IPS-15b (cell line): ENCODE data around the gene KCNH2.

Source experiments
- H3K27me3 ChIP-seq: one replicate; pipeline ENCODE4 v1.6.1; 2013; ENCODE audit warnings: low read length; ENCODE audit not compliant: control insufficient read depth, insufficient read depth
- H3K36me3 ChIP-seq: one replicate; pipeline ENCODE4 v1.6.1; 2013; ENCODE audit warnings: low read length; ENCODE audit not compliant: control insufficient read depth, insufficient read depth
- H3K4me1 ChIP-seq: one replicate; pipeline ENCODE4 v1.6.1; 2013; ENCODE audit warnings: mild to moderate bottlenecking, low read length; ENCODE audit not compliant: control insufficient read depth, insufficient read depth
- H3K4me3 ChIP-seq: one replicate; pipeline ENCODE4 v1.5.1; 2013; ENCODE audit warnings: low read depth, low read length
- H3K9ac ChIP-seq: one replicate; pipeline ENCODE4 v1.6.1; 2013; ENCODE audit warnings: low read depth, mild to moderate bottlenecking, low read length
- H3K9me3 ChIP-seq: one replicate; pipeline ENCODE4 v1.6.1; 2013; ENCODE audit warnings: mild to moderate bottlenecking, low read length; ENCODE audit not compliant: control insufficient read depth, insufficient read depth

Gene KCNH2

DNA sequence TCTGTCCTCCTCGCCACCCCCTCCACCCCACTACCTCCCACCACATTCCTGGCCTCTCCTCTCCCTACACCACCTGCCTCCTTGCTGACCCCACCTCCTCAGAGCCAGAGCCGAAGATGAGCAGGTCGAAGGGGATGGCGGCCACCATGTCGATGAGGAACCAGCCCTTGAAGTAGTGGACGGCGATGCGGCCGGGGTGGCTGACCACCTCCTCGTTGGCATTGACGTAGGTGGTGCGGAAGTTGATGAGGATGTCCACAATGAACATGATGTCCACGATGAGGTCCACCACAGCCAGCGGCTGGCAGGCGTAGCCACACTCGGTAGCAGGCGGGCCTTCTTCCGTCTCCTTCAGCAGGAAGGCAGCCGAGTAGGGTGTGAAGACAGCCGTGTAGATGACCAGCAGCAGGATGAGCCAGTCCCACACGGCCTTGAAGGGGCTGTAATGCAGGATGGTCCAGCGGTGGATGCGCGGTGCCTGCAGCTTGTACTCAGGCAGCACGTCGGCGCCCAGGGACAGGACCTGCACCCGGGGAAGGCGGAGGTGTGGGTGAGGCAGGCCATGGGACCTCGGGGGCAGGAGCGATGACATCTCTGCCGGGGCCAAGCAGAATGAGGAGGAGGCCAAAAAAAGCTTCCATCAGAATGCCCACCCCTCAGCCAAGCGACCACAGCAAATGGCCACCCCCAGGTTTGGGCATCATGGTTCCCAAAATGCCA is 25.6 kb downstream of the KCNH2 start:
- Histone ChIP-seq H3K4me1 (peaks cover 7% of the 10 kb centered on the region), H3K27me3 (peaks cover 8% of the 10 kb centered on the region), H3K4me3 (no peak overlapping the region), H3K9ac (no peak overlapping the region), H3K9me3 (no peaks in the 10 kb centered on the region), H3K36me3 (no peaks in the 10 kb centered on the region)

DNA sequence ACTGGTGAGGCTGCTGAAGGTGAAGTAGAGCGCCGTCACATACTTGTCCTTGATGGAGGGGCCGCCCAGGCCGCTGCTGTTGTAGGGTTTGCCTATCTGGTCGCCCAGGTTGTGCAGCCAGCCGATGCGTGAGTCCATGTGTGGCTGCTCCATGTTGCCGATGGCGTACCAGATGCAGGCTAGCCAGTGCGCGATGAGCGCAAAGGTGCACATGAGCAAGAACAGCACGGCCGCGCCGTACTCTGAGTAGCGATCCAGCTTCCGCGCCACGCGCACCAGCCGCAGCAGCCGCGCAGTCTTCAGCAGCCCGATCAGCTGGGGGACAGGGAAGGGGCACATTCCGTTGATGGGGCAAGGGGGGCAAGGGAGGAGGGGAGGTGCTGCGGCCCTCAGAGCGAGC is 26.6 kb downstream of the KCNH2 start:
- peaks cover 8% of the 10 kb centered on the region for H3K27me3 ChIP-seq
- H3K4me1 ChIP-seq, result peaks cover 7% of the 10 kb centered on the region
- no peaks in the 10 kb centered on the region for H3K36me3 ChIP-seq
- no peaks in the 10 kb centered on the region for H3K9me3 ChIP-seq
- H3K9ac ChIP-seq, result no peak overlapping the region
- H3K4me3 ChIP-seq, result no peak overlapping the region

DNA sequence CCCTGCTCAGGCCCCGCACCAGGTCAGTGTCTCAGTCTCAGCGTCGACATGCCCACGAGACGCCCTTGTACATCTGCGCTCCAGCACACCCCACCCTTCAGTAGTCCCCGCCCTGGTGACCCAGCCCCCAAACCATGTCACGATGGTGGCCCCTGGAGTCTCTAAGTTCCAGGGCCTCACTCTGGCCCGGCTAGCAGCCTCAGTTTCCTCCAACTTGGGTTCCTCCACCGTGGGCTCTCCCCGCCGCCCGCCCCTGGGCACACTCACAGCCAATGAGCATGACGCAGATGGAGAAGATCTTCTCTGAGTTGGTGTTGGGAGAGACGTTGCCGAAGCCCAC is 27.0 kb downstream of the KCNH2 start:
- Histone ChIP-seq H3K9ac (no peak overlapping the region), H3K4me3 (no peak overlapping the region), H3K27me3 (peaks cover 8% of the 10 kb centered on the region), H3K4me1 (peaks cover 7% of the 10 kb centered on the region), H3K9me3 (no peaks in the 10 kb centered on the region), H3K36me3 (no peaks in the 10 kb centered on the region)

DNA sequence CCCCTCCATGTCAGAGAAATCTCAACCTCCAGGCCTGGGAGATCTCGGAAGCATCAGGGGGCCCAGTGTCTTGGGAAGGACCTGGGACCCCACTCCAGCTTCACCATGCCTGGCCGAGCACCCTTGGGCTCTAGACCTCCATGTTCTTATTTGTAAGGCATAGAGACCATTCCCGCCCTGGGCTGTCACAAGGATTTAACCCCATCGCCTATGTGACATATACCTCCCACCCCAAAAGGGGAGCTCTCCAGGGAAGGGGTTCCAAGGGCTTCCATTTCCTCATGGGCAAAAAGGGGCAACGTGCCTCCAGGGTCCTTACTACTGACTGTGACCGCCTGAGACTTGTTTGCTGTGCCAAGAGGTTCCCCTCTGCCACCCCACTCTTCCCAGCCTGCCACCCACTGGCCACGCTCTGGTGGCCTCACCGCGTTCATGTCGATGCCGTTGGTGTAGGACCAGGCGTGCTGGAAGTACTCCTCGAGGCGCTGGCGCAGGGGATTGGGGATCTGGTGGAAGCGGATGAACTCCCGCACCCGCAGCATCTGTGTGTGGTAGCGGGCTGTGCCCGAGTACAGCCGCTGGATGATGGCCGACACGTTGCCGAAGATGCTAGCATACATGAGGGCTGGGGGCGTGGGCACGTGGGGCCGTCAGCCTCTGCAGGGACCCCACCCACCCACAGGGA is 27.5 kb downstream of the KCNH2 start:
- H3K4me3 ChIP-seq, result no peak overlapping the region
- H3K27me3 ChIP-seq, result peaks cover 8% of the 10 kb centered on the region
- no peaks in the 10 kb centered on the region for H3K36me3 ChIP-seq
- no peaks in the 10 kb centered on the region for H3K9me3 ChIP-seq
- no peak overlapping the region for H3K9ac ChIP-seq
- peaks cover 7% of the 10 kb centered on the region for H3K4me1 ChIP-seq

DNA sequence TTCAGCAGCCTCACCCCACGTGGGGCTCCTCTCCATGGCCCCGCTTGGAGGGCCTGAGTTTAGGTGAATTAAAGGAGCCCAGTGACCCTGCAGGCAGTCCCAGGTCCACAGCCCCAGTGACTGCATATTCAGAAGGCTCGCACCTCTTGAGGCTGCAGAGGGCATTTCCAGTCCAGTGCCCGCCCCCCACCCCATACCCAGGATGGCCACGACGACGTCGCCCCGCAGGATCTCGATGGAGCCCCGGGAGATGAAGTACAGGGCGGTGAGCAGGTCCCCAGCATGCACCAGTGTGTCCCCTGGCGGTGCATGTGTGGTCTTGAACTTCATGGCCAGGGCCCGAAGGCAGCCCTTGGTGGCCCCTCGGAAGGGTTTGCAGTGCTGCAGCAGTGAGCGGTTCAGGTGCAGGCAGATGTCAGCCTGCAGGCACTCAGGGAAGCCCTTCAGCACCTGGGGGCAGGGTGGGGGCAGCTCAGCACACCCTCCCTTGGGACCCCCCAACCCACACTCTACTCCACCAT is 28.1 kb downstream of the KCNH2 start:
- Histone ChIP-seq H3K9ac (no peak overlapping the region), H3K4me1 (peaks cover 7% of the 10 kb centered on the region)

DNA sequence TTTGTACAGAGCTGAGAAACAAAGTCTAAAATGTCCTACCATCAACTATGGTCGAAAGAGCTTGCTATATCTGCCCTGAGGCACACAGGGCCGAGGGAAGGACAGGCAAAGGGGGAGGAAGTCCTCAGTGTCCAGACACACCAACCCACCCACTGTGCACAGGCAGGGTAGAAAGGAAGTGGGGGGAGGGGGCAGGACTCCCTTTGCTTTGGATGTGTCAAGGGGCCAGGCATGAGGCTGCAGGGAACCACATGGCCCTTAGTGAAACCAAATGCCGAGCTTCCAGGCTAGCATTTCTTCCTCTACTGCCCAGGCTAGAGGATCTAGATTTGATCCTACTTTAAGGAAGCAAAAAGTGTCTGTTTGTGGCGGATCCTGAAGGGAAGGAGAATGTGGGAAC is 28.6 kb downstream of the KCNH2 start:
- Histone ChIP-seq H3K9ac (no peak overlapping the region), H3K4me1 (peaks cover 7% of the 10 kb centered on the region), H3K4me3 (no peak overlapping the region), H3K27me3 (peaks cover 8% of the 10 kb centered on the region), H3K9me3 (no peaks in the 10 kb centered on the region), H3K36me3 (no peaks in the 10 kb centered on the region)

More for the DNA sequence above, 28.1 kb downstream of the KCNH2 start:
- Histone ChIP-seq H3K9me3 (no peaks in the 10 kb centered on the region), H3K27me3 (peaks cover 8% of the 10 kb centered on the region), H3K36me3 (no peaks in the 10 kb centered on the region), H3K4me3 (no peak overlapping the region)

DNA sequence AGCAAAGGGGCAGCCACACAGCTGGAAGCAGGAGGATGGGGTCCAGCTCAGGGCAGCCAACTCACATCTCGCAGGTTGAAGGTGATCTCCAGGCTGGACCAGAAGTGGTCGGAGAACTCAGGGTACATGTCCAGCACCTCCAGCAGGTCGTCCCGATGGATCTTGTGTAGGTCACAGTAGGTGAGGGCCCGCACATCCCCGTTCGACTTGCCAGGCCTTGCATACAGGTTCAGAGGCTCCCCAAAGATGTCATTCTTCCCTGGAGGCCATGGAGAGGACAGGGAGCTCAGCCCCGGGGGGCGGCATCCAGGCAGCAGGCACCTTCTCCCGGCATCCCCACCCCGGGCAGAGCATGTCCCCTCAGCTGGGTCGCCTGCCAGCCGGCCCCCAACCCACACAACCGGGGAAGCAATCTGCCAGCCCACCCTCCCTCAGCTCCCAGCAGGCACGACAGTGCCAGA is 29.3 kb downstream of the KCNH2 start:
- no peak overlapping the region for H3K9ac ChIP-seq
- H3K27me3 ChIP-seq, result peaks cover 8% of the 10 kb centered on the region
- H3K9me3 ChIP-seq, result no peaks in the 10 kb centered on the region
- no peaks in the 10 kb centered on the region for H3K36me3 ChIP-seq
- H3K4me1 ChIP-seq, result peaks cover 7% of the 10 kb centered on the region
- H3K4me3 ChIP-seq, result no peak overlapping the region

DNA sequence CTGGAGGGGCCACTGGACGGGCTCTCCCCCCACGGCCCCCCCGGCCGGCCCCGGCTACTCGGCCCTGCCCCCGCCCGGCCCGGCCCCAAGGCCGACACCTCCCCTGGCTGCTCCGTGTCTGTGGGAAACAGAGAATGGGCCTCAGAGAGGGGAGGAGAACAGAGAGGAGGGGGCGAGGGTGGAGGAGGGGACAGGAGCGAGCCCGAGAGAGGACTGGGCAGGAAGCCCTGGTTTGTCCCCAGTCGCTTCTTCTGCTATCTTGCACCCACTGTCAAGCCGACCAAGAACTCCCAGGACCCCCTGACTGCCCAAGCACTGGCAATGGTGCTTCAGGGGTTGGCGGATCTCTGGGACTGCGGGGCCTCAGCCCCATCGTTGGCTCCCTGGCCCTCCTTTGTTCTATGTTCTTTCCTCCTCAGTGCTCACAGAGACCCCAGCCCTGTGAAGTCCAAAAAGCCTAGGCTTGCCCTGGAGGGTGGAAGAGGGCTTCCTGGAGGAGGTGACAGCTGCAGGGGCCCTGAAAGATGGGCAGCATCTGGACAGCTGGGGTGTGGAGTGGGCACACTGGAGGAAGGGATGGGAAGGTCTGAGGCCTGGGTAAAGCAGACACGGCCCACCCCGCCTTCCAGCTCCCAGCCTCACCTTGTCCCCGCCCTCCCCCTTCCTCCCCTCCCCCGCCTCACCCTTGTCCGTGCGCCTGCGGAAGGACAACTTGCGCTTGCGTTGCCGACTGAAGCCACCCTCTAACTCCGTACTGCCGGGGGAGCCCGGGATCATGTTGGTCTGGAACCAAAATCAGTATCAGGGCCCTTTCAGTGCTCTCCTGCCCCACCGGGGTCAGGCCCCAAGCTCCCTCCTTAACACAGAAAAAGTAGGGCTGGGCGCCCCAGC is 30.1 kb downstream of the KCNH2 start:
- H3K4me1 ChIP-seq, result peaks cover 7% of the 10 kb centered on the region
- H3K4me3 ChIP-seq, result peak overlapping the region; percentile 37
- peaks cover 8% of the 10 kb centered on the region for H3K27me3 ChIP-seq

DNA sequence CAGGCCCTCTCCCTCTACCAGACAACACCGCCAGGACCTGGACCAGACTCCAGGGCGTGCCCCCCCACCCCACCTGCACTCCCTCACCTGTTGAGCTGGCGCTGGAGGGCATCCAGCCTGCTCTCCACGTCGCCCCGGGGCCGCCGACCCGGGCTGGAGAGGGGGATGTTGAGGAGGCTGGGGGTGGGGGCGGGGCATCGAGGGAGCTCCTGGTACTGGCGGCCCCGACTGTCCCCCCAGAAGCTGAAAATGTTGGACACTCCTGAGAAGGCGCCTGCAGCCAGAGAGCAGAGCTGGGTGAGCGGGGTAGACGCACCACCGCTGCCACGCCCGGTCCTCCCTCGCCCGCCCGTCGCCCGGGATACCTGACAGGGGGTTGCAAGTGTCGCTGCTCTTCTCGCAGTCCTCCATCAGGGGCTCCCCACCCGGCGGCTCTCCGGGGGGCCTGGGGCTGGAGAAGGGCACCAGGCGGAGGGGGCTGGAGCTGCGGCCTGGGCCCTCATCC is 30.8 kb downstream of the KCNH2 start:
- Histone ChIP-seq H3K9me3 (no peaks in the 10 kb centered on the region), H3K4me3 (peak overlapping the region; percentile 32), H3K36me3 (no peaks in the 10 kb centered on the region), H3K9ac (no peak overlapping the region), H3K27me3 (peaks cover 8% of the 10 kb centered on the region), H3K4me1 (peaks cover 7% of the 10 kb centered on the region)

More for the DNA sequence above, 30.1 kb downstream of the KCNH2 start:
- Histone ChIP-seq H3K9me3 (no peaks in the 10 kb centered on the region), H3K9ac (no peak overlapping the region), H3K36me3 (no peaks in the 10 kb centered on the region)

DNA sequence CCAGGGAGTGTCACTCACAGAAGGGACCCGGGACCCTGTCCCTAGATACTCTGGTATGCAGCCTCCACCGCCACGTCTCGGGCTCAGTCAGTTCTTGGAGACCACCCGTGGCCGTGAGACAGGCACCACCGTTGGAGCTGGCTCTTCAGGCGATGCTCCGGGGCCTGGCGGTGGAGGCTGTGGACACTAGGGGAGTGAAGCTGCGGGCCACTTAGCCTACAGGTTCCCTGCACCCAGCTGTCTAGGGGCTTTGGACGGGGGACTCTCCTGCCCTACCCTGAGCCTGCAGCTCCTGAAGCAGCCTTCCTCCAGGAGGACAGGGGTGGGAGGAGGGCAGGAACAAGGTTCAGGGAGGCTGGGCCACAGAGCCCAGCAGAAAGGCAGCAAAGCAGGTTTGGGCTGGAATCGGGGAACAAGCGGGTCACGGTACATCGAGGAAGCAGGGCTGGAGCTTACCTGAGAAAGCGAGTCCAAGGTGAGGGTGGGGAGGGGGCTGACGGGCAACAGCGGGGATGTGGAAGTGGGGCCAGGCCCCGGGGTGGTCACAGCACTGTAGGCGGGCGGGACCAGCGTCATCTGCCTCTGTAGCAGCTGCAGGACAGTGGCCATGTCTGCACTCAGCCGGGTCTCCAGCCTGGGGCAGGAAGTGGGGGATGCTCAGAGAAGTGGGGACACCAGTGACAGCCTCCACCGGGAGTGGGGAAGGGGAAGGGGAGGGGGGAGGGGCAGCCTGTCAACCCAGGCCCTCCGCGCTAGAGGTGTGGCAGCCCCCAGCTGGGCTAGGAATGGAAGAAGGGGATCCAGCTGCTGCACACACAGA is 31.5 kb downstream of the KCNH2 start:
- no peak overlapping the region for H3K4me3 ChIP-seq
- H3K27me3 ChIP-seq, result peaks cover 8% of the 10 kb centered on the region
- H3K4me1 ChIP-seq, result peaks cover 7% of the 10 kb centered on the region

More for the DNA sequence above, 31.5 kb downstream of the KCNH2 start:
- no peak overlapping the region for H3K9ac ChIP-seq
- H3K9me3 ChIP-seq, result no peaks in the 10 kb centered on the region
- H3K36me3 ChIP-seq, result no peaks in the 10 kb centered on the region
